Skeletal muscle tissue (tissue), 4 donors: ENCODE measurements around the gene TMX2. TPM values are rescaled to one million over a fixed set of nuclear protein-coding genes. Genes with fewer than 3 reads are reported as not detected.
A peak's percentile ranks its signal among the peaks of the same experiment; 100 is the strongest.

Experiments
- H3K27ac ChIP-seq: one replicate; pipeline ENCODE4 v1.7.0; 2013; ENCODE audit warnings: mild to moderate bottlenecking, low read depth, low read length, inconsistent platforms
- H3K27me3 ChIP-seq, 3 donors: one replicate each; pipeline ENCODE4 v1.7.0; 2013; ENCODE audit warnings: low read length in 3 of 3; ENCODE audit not compliant: control insufficient read depth in 3 of 3, insufficient read depth in 3 of 3
- H3K36me3 ChIP-seq, 3 donors: one replicate each; pipeline ENCODE4 v1.7.0; 2013; ENCODE audit warnings: low read length in 3 of 3; ENCODE audit not compliant: control insufficient read depth in 3 of 3, insufficient read depth in 3 of 3
- H3K4me1 ChIP-seq, 3 donors: one replicate each; pipeline ENCODE4 v1.7.0; 2013; ENCODE audit warnings: low read length in 3 of 3, mild to moderate bottlenecking in 3 of 3; ENCODE audit not compliant: control insufficient read depth in 3 of 3, insufficient read depth in 3 of 3
- H3K4me3 ChIP-seq, 3 donors: one replicate each; pipeline ENCODE4 v1.7.0; 2013; ENCODE audit warnings: low read length in 3 of 3
- H3K9ac ChIP-seq, 3 donors: one replicate each; pipeline ENCODE4 v1.7.0; 2013; ENCODE audit warnings: low read length in 3 of 3, mild to moderate bottlenecking in 3 of 3, moderate library complexity in 2 of 3, low read depth in 1 of 3
- H3K9me3 ChIP-seq, 3 donors: one replicate each; pipeline ENCODE4 v1.7.0; 2013; ENCODE audit warnings: low read length in 3 of 3; ENCODE audit not compliant: control insufficient read depth in 3 of 3
- total RNA-seq: library from RNA; depleted of rRNA; stranded (reverse); fragments of >200 nt; gene quantifications from one replicate; pipeline ENCODE4 v1.2.3, GENCODE V29; 2014
- donor health status: Osteomylitis.

TMX2 gene
- total RNA-seq, 1 donor from 2014 or later = 30.3 TPM

DNA sequence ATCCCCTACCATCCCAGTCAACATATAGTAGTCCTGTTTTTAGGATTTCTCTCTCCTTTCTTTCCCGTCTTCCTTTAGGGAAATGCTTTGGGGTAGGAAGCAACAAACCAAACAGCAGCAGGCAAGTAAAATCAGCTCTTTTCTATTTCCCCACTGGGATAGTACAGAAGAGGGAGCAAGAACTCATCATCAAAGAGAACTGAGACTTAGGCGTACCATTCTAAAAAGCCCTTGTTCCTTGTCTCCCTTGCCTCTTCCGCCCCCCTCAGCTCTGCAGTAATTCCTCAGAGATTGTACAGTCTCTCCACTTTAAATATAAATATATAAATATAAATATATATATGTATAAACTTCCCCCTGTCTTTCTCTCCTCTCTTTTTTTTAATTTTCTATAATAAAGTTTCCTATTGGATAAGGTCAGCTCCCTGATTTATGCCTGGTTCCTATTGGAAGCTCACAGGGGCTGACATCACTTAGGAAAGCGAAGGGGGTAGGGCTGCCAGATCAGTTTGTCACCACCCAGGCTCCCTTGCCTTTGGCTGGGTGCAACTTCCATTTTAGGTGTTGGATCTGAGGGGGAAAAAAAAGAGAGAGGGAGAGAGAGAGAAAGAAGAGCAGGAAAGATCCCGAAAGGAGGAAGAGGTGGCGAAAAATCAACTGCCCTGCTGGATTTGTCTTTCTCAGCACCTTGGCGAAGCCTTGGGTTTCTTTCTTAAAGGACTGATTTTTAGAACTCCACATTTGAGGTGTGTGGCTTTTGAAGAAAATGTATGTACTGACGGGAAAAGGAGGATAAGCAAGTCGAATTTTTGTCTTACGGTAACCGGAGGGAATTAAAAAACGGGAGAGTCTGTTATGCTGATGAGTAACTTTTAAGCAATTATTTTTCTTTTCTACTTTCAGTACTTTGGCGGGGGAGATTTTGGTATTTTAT, 49.2 kb downstream of the TMX2 start, which contains the start of gene CTNND1:
Gene CTNND1 (plus strand): TSS at position 502 of the 934 bp plus-strand sequence. CDS start 29,677 bp downstream, outside the sequence.
- Histone ChIP-seq H3K9me3 (no peaks in the 10 kb centered on the region), H3K4me1 (peaks cover 11 to 25% (median 19%) of the 10 kb centered on the region in 3 donors)

GRCh38 chr11:57762235-57762861, 50.0 kb downstream of the TMX2 start:
- H3K9ac ChIP-seq = peak overlapping the region; percentile 86 to 97 (median 89)
- H3K27me3 ChIP-seq = no peaks in the 10 kb centered on the region
- H3K27ac ChIP-seq = peak overlapping the region; percentile 94
- H3K4me3 ChIP-seq = peak overlapping the region; percentile 73 to 83 (median 77)
- no peaks in the 10 kb centered on the region for H3K36me3 ChIP-seq
- H3K9me3 ChIP-seq = no peaks in the 10 kb centered on the region
- H3K4me1 ChIP-seq = peaks cover 11 to 25% (median 20%) of the 10 kb centered on the region in 3 donors

More for the DNA sequence above, 49.2 kb downstream of the TMX2 start, which contains the start of gene CTNND1:
- peak within 1 kb of the TSS; percentile 94 for H3K27ac ChIP-seq
- no peaks in the 10 kb centered on the region for H3K27me3 ChIP-seq
- no peaks in the 10 kb centered on the region for H3K36me3 ChIP-seq
- peak within 1 kb of the TSS; percentile 77 to 83 (median 78) for H3K4me3 ChIP-seq
- peak within 1 kb of the TSS; percentile 86 to 97 (median 89) for H3K9ac ChIP-seq

- peaks cover 11 to 25% (median 20%) of the 10 kb centered on the region in 3 donors for H3K4me1 ChIP-seq
- no peaks in the 10 kb centered on the region for H3K36me3 ChIP-seq
- no peaks in the 10 kb centered on the region for H3K9me3 ChIP-seq
- no peaks in the 10 kb centered on the region for H3K27me3 ChIP-seq
- H3K27ac ChIP-seq = peak overlapping the region; percentile 94
- H3K9ac ChIP-seq = peak overlapping the region; percentile 86 to 97 (median 89)
- peak overlapping the region; percentile 73 to 83 (median 77) for H3K4me3 ChIP-seq
Observed at GRCh38 chr11:57763568-57763967, 51.2 kb downstream of the TMX2 start.

DNA sequence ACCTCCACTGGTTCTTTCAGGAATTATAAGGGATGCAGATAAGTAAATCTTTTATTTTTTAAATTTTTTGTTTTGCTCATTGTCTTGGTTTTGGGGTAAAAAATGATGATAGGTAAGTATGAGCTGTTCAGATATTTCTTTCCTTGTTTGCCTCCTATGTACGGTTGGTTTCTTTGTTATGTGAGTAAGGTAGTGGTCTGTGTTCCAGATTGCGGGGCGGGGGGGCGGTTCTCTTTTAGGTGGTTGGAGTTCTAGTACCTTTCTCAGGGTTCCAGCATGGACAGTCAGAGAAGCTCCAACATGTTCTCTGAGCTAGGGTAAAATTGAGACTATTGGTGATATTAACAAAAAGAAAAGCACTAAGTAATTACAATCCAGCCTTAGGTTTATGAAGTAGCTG, 51.6 kb downstream of the TMX2 start:
- no peaks in the 10 kb centered on the region for H3K36me3 ChIP-seq
- H3K4me3 ChIP-seq = peak overlapping the region; percentile 73 to 83 (median 77)
- H3K27me3 ChIP-seq = no peaks in the 10 kb centered on the region
- peak overlapping the region; percentile 94 for H3K27ac ChIP-seq
- no peaks in the 10 kb centered on the region for H3K9me3 ChIP-seq
- peak overlapping the region; percentile 46 to 97 (median 86) for H3K9ac ChIP-seq
- peaks cover 11 to 25% (median 20%) of the 10 kb centered on the region in 3 donors for H3K4me1 ChIP-seq

DNA sequence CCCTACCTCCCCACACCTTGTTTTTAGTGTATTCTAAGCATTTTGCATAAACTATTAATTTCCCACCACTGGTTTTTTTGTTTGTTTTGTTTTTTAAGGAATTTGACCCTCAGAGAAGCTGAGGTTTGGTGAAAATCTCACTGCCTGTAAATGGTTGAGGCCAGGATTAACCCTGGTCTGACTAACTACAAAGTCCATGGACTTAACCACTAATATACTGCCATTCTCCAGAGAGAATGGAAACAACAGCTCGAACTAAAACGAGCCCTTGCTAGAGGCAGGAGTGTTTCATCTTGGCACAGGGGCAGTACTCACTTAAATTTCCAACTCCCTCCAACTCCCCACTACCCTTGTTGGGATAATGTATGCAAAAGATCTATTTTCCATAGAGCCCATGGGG, 52.2 kb downstream of the TMX2 start:
- H3K27ac ChIP-seq = peak overlapping the region; percentile 6
- H3K4me3 ChIP-seq = peak overlapping the region; percentile 0 to 83 (median 73)

DNA sequence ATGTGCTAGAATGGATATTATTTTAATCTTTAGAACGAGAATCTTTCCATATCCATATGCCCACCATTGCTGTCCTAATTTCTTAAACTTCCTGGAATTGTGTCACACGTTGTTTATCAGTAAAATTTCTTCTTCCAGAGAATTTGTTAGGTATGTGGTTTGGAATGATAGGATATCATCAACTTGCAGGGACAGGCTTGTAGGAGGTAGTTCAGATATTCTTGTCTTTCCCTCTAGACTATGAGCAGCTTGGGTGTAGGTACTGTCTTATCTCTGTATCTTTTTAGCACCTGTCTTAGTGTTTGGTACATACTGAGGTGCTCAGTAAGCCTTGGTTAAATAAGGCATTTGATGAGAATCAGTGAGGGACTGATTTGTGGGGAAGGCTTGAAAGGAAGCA, 52.6 kb downstream of the TMX2 start:
- H3K4me1 ChIP-seq = peaks cover 11 to 29% (median 20%) of the 10 kb centered on the region in 3 donors
- H3K36me3 ChIP-seq = no peaks in the 10 kb centered on the region
- peak overlapping the region; percentile 1 to 83 (median 73) for H3K4me3 ChIP-seq
- no peaks in the 10 kb centered on the region for H3K27me3 ChIP-seq
- peak overlapping the region; percentile 14 to 63 (median 46) for H3K9ac ChIP-seq
- H3K27ac ChIP-seq = no peak overlapping the region
- no peaks in the 10 kb centered on the region for H3K9me3 ChIP-seq

More for the DNA sequence above, 52.2 kb downstream of the TMX2 start:
- Histone ChIP-seq H3K4me1 (peaks cover 11 to 29% (median 20%) of the 10 kb centered on the region in 3 donors), H3K36me3 (no peaks in the 10 kb centered on the region), H3K27me3 (no peaks in the 10 kb centered on the region), H3K9me3 (no peaks in the 10 kb centered on the region), H3K9ac (peak overlapping the region; percentile 14 to 63 (median 46))

GRCh38 chr11:57770793-57771192, 58.4 kb downstream of the TMX2 start:
- H3K27ac ChIP-seq = no peak overlapping the region
- H3K4me3 ChIP-seq = no peak overlapping the region
- H3K27me3 ChIP-seq = no peaks in the 10 kb centered on the region
- H3K9me3 ChIP-seq = no peaks in the 10 kb centered on the region
- peaks cover 8 to 27% (median 14%) of the 10 kb centered on the region in 3 donors for H3K4me1 ChIP-seq
- no peaks in the 10 kb centered on the region for H3K36me3 ChIP-seq
- no peak overlapping the region for H3K9ac ChIP-seq

- Histone ChIP-seq H3K4me1 (peaks cover 12 to 32% (median 20%) of the 10 kb centered on the region in 3 donors), H3K36me3 (no peaks in the 10 kb centered on the region), H3K27ac (no peak overlapping the region), H3K9ac (no peak overlapping the region), H3K9me3 (no peaks in the 10 kb centered on the region), H3K4me3 (no peak overlapping the region), H3K27me3 (no peaks in the 10 kb centered on the region)
Observed at GRCh38 chr11:57771365-57771764, 59.0 kb downstream of the TMX2 start.

GRCh38 chr11:57772562-57772961, 60.2 kb downstream of the TMX2 start:
- Histone ChIP-seq H3K9ac (no peak overlapping the region), H3K4me1 (peaks cover 21 to 44% (median 31%) of the 10 kb centered on the region in 3 donors), H3K36me3 (no peaks in the 10 kb centered on the region), H3K27ac (no peak overlapping the region), H3K27me3 (no peaks in the 10 kb centered on the region), H3K4me3 (no peak overlapping the region), H3K9me3 (no peaks in the 10 kb centered on the region)
